Heart left ventricle (tissue), 13 donors: ENCODE data around the gene SCN4B.

Experiments used
- POLR2A ChIP-seq, 2 donors: fragments of 450-650 bp; IDR thresholded peaks; one replicate each; pipeline ENCODE4 v1.6.1; 2017; ENCODE audit warnings: antibody characterized with exemption in 2 of 2, mild to moderate bottlenecking in 2 of 2, moderate library complexity in 2 of 2
- TF ChIP-seq, protein P1 (sequence below), 12 donors: fragments of 200-600 bp; sonication (generic) in 4 of 12; IDR thresholded peaks; one replicate each; pipeline versions ENCODE4 v1.5.0 to v1.8.0; 2018 to 2022; ENCODE audit warnings: antibody characterized with exemption in 12 of 12, mild to moderate bottlenecking in 5 of 12
- donor health status: ischemic (EF 13 %, LVEDD 7.1; RV severe dilation, severe dysfunction).
- donor health status: DM: no; HTN: yes; CAD: no.
- donor health status: DM: no; HTN: no; CAD: no.
- donor health status: ischemic (EF 25% LVEDD 6.9; RV normal size, moderate dysfunction).
- donor health status: ischemic (EF 25% LVEDD 5.7; RV mildly dilated, moderate dysfunction).
- donor health status: ischemic (EF 35%, LVEDD 5.7; RV mildly dilated, moderate dysfunction).
- donor health status: nonischemic (EF 11% LVEDD 7.7; RV severe dilation, severe dysfunction).
- donor health status: DM: yes; HTN: yes; CAD: no.
- donor health status: PGD.
- donor health status: ischemic (EF 29% LVEDD 5.4; RV normal size, mild dysfunction).
- donor health status: nonischemic (EF 23%, LVEDD 6.1; RV moderate dilation, normal function).

DNA sequence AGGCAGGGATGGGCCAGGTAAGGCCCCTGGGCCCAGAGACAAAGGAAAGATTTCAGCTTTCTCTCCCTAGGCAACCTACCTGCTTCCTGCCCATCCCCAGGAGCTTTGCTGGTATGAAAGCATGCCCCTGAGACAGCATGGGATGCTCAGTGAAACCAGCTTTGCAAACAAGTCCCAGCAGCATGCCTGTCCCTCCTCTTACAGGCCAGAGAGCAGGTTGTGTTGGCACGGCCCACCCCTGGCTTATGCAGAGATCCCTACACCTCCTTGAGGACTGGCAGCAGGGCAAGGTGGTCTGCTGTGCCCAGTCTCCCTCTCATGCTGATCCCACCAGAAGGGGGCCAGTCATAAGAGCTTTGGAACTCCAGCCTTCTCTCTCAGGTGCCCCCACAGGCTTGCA, 3.1 kb downstream of the SCN4B start:
- TF ChIP-seq, protein P1, sequence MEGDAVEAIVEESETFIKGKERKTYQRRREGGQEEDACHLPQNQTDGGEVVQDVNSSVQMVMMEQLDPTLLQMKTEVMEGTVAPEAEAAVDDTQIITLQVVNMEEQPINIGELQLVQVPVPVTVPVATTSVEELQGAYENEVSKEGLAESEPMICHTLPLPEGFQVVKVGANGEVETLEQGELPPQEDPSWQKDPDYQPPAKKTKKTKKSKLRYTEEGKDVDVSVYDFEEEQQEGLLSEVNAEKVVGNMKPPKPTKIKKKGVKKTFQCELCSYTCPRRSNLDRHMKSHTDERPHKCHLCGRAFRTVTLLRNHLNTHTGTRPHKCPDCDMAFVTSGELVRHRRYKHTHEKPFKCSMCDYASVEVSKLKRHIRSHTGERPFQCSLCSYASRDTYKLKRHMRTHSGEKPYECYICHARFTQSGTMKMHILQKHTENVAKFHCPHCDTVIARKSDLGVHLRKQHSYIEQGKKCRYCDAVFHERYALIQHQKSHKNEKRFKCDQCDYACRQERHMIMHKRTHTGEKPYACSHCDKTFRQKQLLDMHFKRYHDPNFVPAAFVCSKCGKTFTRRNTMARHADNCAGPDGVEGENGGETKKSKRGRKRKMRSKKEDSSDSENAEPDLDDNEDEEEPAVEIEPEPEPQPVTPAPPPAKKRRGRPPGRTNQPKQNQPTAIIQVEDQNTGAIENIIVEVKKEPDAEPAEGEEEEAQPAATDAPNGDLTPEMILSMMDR (IDR thresholded peaks at IDR 0.05): no peak
- no peak for TF ChIP-seq POLR2A (IDR thresholded peaks at IDR 0.05)
